Fibroblast of pulmonary artery (primary cell): ENCODE results near the gene BANF2.

Experiments
- DNase-seq: peaks from one replicate; pipeline ENCODE4 v3.0.0-alpha.2; 2010; ENCODE audit warnings: low read depth
- H3K4me3 ChIP-seq: replicated peaks from 2 replicates; pipeline ENCODE4 v1.5.1; 2011; ENCODE audit warnings: low read depth, mild to moderate bottlenecking, control low read depth, low read length, moderate library complexity
- TF ChIP-seq, protein P1 (sequence below): IDR thresholded peaks from 2 replicates; pipeline ENCODE4 v1.5.1; 2011; ENCODE audit warnings: mild to moderate bottlenecking, control low read depth, low read length, inconsistent platforms; ENCODE audit errors: missing control alignments

BANF2 gene

GRCh38 chr20:17720755-17721154, 21.0 kb downstream of the BANF2 start:
- DNase-seq, result no peak

GRCh38 chr20:17721802-17722486, 22.2 kb downstream of the BANF2 start:
- DNase-seq, result peak; percentile 7
- TF ChIP-seq, protein P1, sequence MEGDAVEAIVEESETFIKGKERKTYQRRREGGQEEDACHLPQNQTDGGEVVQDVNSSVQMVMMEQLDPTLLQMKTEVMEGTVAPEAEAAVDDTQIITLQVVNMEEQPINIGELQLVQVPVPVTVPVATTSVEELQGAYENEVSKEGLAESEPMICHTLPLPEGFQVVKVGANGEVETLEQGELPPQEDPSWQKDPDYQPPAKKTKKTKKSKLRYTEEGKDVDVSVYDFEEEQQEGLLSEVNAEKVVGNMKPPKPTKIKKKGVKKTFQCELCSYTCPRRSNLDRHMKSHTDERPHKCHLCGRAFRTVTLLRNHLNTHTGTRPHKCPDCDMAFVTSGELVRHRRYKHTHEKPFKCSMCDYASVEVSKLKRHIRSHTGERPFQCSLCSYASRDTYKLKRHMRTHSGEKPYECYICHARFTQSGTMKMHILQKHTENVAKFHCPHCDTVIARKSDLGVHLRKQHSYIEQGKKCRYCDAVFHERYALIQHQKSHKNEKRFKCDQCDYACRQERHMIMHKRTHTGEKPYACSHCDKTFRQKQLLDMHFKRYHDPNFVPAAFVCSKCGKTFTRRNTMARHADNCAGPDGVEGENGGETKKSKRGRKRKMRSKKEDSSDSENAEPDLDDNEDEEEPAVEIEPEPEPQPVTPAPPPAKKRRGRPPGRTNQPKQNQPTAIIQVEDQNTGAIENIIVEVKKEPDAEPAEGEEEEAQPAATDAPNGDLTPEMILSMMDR, result peak; percentile 24
- H3K4me3 ChIP-seq, result no peak overlapping the region

More at GRCh38 chr20:17720755-17721154, 21.0 kb downstream of the BANF2 start:
- TF ChIP-seq, protein P1, result no peak
- no peak overlapping the region for H3K4me3 ChIP-seq

DNA sequence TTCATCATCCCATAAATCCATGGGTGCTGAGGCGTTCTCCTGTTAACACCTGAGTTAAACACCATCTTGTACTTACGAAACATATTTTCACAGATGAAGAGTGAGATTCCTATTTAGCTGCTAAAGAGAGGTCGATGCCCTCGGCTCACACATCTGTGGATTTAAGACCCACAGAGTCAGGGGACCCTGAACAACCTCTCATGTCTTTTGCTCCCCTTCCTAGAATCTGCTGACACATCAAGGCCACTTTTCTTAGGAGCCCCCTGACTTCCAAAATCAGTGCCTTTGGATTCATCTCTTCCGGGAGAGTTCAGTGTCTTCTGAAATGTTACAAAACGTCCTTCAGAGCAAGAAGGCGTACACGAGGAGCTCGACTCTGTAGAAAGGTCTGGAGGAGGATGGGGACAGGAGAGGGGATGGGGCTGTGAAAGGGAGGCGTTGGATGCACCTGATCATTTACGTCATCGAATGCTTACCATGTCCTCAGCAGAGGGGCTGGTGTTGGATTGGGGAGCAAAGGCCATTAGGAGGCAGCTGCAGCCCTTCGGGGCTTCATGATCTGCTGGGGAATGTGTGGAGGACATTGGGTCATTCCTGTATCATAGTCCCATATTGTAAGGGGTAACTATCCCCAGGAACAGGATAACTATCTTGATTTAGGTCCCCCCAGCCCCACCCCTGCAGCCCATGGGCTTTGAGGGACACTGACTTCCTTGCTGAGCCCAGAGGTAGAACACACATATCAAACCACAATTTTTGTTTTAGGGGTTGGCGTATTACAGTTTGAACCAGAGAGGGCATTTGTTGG, 22.9 kb downstream of the BANF2 start:
- TF ChIP-seq, protein P1, result no peak
- no peak overlapping the region for H3K4me3 ChIP-seq
- no peak for DNase-seq

DNA sequence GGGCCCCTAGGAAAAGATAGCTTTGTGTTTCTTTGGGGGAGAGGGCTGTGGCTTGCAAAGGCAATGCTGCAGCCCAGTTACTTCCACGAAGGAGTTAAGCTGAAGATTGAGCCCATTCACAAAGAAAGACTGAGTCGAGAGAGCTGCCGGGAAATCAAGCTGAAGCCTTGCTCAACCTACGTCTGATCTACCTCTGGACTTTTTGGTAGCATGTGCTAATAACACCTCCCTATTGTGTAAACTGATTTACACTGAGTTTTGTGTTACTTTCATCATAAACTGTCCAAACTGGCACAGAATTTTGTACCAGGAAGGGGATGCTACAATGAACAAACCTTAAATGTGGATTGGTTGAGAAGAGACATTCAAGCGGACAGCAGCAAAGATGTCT, 23.5 kb downstream of the BANF2 start:
- DNase-seq, result no peak
- TF ChIP-seq, protein P1, result no peak

GRCh38 chr20:17725094-17725835, 25.5 kb downstream of the BANF2 start:
- no peak for DNase-seq
- TF ChIP-seq, protein P1, result no peak
- H3K4me3 ChIP-seq, result no peak overlapping the region

More for the DNA sequence above, 23.5 kb downstream of the BANF2 start:
- no peak overlapping the region for H3K4me3 ChIP-seq

- TF ChIP-seq, protein P1, result no peak
- H3K4me3 ChIP-seq, result no peak overlapping the region
- no peak for DNase-seq
Observed at GRCh38 chr20:17726902-17727301, 27.1 kb downstream of the BANF2 start.
